Duodenal mucosa (tissue), 2 donors: ENCODE measurements around the gene TBC1D8.

ENCODE experiments used
- H3K27ac ChIP-seq: one replicate; pipeline ENCODE4 v1.7.0; 2013; ENCODE audit warnings: low read depth, low read length
- H3K27me3 ChIP-seq, 2 donors: one replicate each; pipeline ENCODE4 v1.7.0; 2013; ENCODE audit warnings: low read length in 2 of 2, control low read depth in 1 of 2; ENCODE audit not compliant: insufficient read depth in 2 of 2, control insufficient read depth in 1 of 2
- H3K36me3 ChIP-seq, 2 donors: one replicate each; pipeline ENCODE4 v1.7.0; 2013; ENCODE audit warnings: low read length in 2 of 2, control low read depth in 1 of 2; ENCODE audit not compliant: insufficient read depth in 2 of 2, control insufficient read depth in 1 of 2
- H3K4me1 ChIP-seq, 2 donors: one replicate each; pipeline ENCODE4 v1.7.0; 2013; ENCODE audit warnings: low read length in 2 of 2, control low read depth in 1 of 2; ENCODE audit not compliant: insufficient read depth in 2 of 2, control insufficient read depth in 1 of 2
- H3K4me3 ChIP-seq, 2 donors: one replicate each; pipeline ENCODE4 v1.7.0; 2013; ENCODE audit warnings: low read length in 2 of 2, low read depth in 1 of 2
- H3K9ac ChIP-seq, 2 donors: one replicate each; pipeline ENCODE4 v1.7.0; 2013; ENCODE audit warnings: low read length in 2 of 2, low read depth in 1 of 2
- H3K9me3 ChIP-seq, 2 donors: one replicate each; pipeline ENCODE4 v1.7.0; 2013; ENCODE audit warnings: low read length in 2 of 2, control low read depth in 1 of 2; ENCODE audit not compliant: control insufficient read depth in 1 of 2

The TBC1D8 gene

GRCh38 chr2:100962366-100963025 lies 188.7 kb downstream of the TBC1D8 start:
- no peak overlapping the region for H3K9ac ChIP-seq
- H3K36me3 ChIP-seq = peaks cover 0 to 7% of the 10 kb centered on the region in 2 donors
- no peaks in the 10 kb centered on the region for H3K4me1 ChIP-seq
- no peak overlapping the region for H3K27ac ChIP-seq
- no peaks in the 10 kb centered on the region for H3K9me3 ChIP-seq
- no peak overlapping the region for H3K4me3 ChIP-seq
- H3K27me3 ChIP-seq = no peaks in the 10 kb centered on the region

DNA sequence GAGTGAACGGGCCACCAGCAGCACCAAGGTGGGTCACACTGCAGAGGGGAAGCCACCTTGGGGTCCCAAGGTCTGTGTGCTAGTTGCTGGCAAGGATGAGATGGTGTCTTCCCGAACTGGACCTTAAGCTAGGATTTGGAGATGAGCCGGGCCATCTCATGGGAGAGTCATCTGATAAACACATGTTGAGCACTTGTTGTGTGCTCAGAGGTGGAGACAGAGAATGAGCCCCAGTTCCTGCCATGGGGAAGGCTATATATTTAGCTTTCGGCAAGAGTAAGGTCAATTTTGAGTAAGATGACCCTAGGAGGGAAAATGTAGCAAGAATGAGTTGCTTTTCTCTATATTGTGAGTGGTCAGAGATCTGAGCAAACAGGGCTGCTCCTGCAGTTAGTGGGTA lies 190.5 kb downstream of the TBC1D8 start:
- no peak overlapping the region for H3K9ac ChIP-seq
- H3K9me3 ChIP-seq = no peaks in the 10 kb centered on the region
- H3K27me3 ChIP-seq = no peaks in the 10 kb centered on the region
- peaks cover 0 to 10% of the 10 kb centered on the region in 2 donors for H3K36me3 ChIP-seq
- H3K4me3 ChIP-seq = no peak overlapping the region
- H3K27ac ChIP-seq = no peak overlapping the region
- H3K4me1 ChIP-seq = no peaks in the 10 kb centered on the region

GRCh38 chr2:100959225-100959880 lies 191.8 kb downstream of the TBC1D8 start:
- Histone ChIP-seq H3K9me3 (no peaks in the 10 kb centered on the region), H3K27me3 (no peaks in the 10 kb centered on the region), H3K27ac (no peak overlapping the region), H3K9ac (no peak overlapping the region), H3K4me1 (no peaks in the 10 kb centered on the region), H3K36me3 (peaks cover 0 to 18% of the 10 kb centered on the region in 2 donors), H3K4me3 (no peak overlapping the region)

- H3K27ac ChIP-seq = no peak overlapping the region
- peaks cover 0 to 22% of the 10 kb centered on the region in 2 donors for H3K36me3 ChIP-seq
- H3K4me1 ChIP-seq = no peaks in the 10 kb centered on the region
- H3K9ac ChIP-seq = no peak overlapping the region
- no peak overlapping the region for H3K4me3 ChIP-seq
- H3K27me3 ChIP-seq = no peaks in the 10 kb centered on the region
- no peaks in the 10 kb centered on the region for H3K9me3 ChIP-seq
These were observed 193.1 kb downstream of the TBC1D8 start for GRCh38 chr2:100957996-100958653.
